Breast epithelium (tissue), 4 donors: Measurements from ENCODE around the gene RHEB. TPM values are rescaled to one million over a fixed set of nuclear protein-coding genes. Genes with fewer than 3 reads are reported as not detected.
A peak's percentile ranks its signal among the peaks of the same experiment; 100 is the strongest.

Experiments used
- DNase-seq, 2 donors: peaks; one replicate each; pipeline ENCODE4 v3.0.0-alpha.2; 2019; ENCODE audit warnings: low spot score in 2 of 2
- H3K27ac ChIP-seq, 2 donors: fragments of 200-600 bp; sonication (generic) in 1 of 2; one replicate each; pipeline ENCODE4 v1.5.1; 2016 to 2019; ENCODE audit warnings: mild to moderate bottlenecking in 1 of 2
- H3K27me3 ChIP-seq, 2 donors: fragments of 200-600 bp; sonication (generic) in 1 of 2; one replicate each; pipeline versions ENCODE4 v1.5.1 to v1.6.0; 2017 to 2019; ENCODE audit warnings: control low read depth in 1 of 2, mild to moderate bottlenecking in 1 of 2
- H3K36me3 ChIP-seq: fragments of 200-600 bp; one replicate; pipeline ENCODE4 v1.5.1; 2019
- H3K4me1 ChIP-seq, 2 donors: fragments of 200-600 bp; sonication (generic); one replicate each; pipeline ENCODE4 v1.5.1; 2016 to 2019; ENCODE audit warnings: control low read depth in 1 of 2
- H3K4me3 ChIP-seq, 3 donors: fragments of 200-600 bp; sonication (generic); 1 replicate in 2 of 3; 2 replicates in 1 of 3; pipeline ENCODE4 v1.5.1; 2016 to 2019; ENCODE audit warnings: mild to moderate bottlenecking in 3 of 3, moderate library complexity in 2 of 3
- H3K9me3 ChIP-seq, 2 donors: fragments of 200-600 bp; sonication (generic) in 1 of 2; one replicate each; pipeline ENCODE4 v1.5.1; 2016 to 2019; ENCODE audit warnings: control low read depth in 1 of 2
- POLR2A ChIP-seq: fragments of 450-650 bp; IDR thresholded peaks from one replicate; pipeline ENCODE4 v1.6.1; 2016; ENCODE audit warnings: antibody characterized with exemption, mild to moderate bottlenecking, moderate library complexity
- POLR2AphosphoS5 ChIP-seq, 3 donors: sonication (generic); formaldehyde crosslinking; IDR thresholded peaks; one replicate each; pipeline ENCODE4 v1.6.1; 2017; ENCODE audit warnings: antibody characterized with exemption in 3 of 3
- intact Hi-C: fragments of 100-400 bp; cut with DNase I; formaldehyde crosslinking; loops from one replicate; pipeline ENCODE4 v1.15.1; 2023; ENCODE audit warnings: low total_unique reads
- total RNA-seq, 3 donors: library from RNA; depleted of rRNA; stranded (reverse); fragments of >200 nt; gene quantifications; one replicate each; pipeline ENCODE4 v1.1.0, GENCODE V29; 2016
- TF ChIP-seq, protein P1 (sequence below), 3 donors: fragments of 450-650 bp; IDR thresholded peaks; one replicate each; pipeline ENCODE4 v1.5.1; 2016 to 2017; ENCODE audit warnings: antibody characterized with exemption in 3 of 3, mild to moderate bottlenecking in 3 of 3, moderate library complexity in 3 of 3

Gene RHEB
- total RNA-seq, 3 donors from 2014 or later, result 89.3 to 99.3 (median 95.0) TPM

DNA sequence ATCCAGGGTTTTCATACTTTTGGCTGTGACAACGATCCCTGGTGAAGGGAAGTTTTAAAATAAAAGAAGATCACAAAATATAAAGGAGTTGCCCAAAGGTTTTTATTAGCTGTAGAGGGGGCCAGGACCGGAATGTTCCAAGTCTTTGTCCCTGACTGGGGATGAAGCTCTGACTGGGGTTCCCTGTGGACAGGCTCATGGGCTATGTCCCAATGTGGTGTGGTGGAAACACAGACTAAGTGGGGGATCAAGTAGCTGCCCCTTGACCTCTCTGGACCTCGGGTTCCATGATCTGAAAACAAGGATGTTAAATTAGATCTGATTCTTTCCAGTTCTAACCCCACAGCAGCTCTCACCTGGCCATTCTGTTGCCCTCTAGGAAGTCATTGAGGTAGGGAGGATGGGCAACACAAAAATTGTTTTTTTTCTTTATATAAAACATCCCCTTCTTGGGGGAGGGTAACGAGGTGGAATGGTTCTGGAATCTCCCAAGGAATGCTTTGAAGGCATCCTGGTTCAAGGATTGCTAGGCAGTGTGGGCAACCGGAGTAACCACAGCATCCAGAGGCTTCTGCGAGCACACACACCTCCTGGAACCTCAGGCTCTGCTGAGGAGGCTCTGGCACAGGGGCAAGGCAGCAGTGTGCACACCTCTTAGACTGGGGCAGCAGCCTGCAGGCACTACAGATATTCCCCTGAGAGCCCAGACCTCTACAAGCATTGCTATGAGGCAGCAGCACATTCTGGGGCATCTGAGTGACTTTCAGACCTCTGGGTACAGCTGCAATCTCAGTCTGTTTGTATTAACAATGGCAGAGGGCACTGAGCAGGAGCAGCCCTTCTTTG is 58.4 kb downstream of the RHEB start:
- Histone ChIP-seq H3K36me3 (no peaks in the 10 kb centered on the region), H3K27me3 (no peaks in the 10 kb centered on the region), H3K4me3 (peak overlapping the region in 2 of 3 donors; percentile 30 to 40), H3K27ac (peak overlapping the region; percentile 95), H3K4me1 (peaks cover 0 to 9% of the 10 kb centered on the region in 2 donors), H3K9me3 (peaks cover 0 to 8% of the 10 kb centered on the region in 2 donors)
- no peak for TF ChIP-seq POLR2A
- TF ChIP-seq, protein P1, sequence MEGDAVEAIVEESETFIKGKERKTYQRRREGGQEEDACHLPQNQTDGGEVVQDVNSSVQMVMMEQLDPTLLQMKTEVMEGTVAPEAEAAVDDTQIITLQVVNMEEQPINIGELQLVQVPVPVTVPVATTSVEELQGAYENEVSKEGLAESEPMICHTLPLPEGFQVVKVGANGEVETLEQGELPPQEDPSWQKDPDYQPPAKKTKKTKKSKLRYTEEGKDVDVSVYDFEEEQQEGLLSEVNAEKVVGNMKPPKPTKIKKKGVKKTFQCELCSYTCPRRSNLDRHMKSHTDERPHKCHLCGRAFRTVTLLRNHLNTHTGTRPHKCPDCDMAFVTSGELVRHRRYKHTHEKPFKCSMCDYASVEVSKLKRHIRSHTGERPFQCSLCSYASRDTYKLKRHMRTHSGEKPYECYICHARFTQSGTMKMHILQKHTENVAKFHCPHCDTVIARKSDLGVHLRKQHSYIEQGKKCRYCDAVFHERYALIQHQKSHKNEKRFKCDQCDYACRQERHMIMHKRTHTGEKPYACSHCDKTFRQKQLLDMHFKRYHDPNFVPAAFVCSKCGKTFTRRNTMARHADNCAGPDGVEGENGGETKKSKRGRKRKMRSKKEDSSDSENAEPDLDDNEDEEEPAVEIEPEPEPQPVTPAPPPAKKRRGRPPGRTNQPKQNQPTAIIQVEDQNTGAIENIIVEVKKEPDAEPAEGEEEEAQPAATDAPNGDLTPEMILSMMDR (IDR thresholded peaks at IDR 0.05), result no peak
- no peak for TF ChIP-seq POLR2AphosphoS5 (IDR thresholded peaks at IDR 0.05)
- no peak for DNase-seq
- intact Hi-C loops, result loop anchor here (10.0 kb wide), 1 partner anchor 53 kb away; the partner anchor contains the start of gene RHEB

DNA sequence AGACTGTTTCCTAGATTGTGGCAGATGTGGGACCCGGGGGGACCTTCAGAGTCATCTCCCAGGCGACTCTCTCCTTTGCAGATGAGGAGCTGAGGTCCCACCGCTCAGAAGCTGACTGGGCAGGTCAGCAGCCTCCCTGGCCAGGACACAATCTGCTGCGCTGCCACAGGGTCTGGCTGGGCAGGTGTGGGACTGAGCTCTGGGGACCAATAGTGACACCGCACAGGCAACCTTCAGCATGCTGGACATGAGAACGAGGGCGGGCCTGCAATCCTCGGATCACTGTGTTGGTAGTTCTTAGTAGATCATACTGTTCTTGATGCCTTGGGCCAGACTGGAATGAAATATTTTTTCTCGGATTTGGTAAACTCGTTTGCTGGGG is 59.2 kb downstream of the RHEB start:
- peak overlapping the region; percentile 95 for H3K27ac ChIP-seq
- peaks cover 0 to 8% of the 10 kb centered on the region in 2 donors for H3K9me3 ChIP-seq
- peak in 1 of 2 donors; percentile 74 for DNase-seq
- peaks cover 0 to 9% of the 10 kb centered on the region in 2 donors for H3K4me1 ChIP-seq
- TF ChIP-seq POLR2AphosphoS5 (IDR thresholded peaks at IDR 0.05), result no peak
- no peak for TF ChIP-seq POLR2A
- TF ChIP-seq, protein P1 (IDR thresholded peaks at IDR 0.05), result no peak
- no peaks in the 10 kb centered on the region for H3K36me3 ChIP-seq
- intact Hi-C loops, result loop anchor here (10.0 kb wide), 1 partner anchor 54 kb away; the partner anchor contains the start of gene RHEB
- no peaks in the 10 kb centered on the region for H3K27me3 ChIP-seq
- peak overlapping the region in 2 of 3 donors; percentile 30 to 40 for H3K4me3 ChIP-seq

DNA sequence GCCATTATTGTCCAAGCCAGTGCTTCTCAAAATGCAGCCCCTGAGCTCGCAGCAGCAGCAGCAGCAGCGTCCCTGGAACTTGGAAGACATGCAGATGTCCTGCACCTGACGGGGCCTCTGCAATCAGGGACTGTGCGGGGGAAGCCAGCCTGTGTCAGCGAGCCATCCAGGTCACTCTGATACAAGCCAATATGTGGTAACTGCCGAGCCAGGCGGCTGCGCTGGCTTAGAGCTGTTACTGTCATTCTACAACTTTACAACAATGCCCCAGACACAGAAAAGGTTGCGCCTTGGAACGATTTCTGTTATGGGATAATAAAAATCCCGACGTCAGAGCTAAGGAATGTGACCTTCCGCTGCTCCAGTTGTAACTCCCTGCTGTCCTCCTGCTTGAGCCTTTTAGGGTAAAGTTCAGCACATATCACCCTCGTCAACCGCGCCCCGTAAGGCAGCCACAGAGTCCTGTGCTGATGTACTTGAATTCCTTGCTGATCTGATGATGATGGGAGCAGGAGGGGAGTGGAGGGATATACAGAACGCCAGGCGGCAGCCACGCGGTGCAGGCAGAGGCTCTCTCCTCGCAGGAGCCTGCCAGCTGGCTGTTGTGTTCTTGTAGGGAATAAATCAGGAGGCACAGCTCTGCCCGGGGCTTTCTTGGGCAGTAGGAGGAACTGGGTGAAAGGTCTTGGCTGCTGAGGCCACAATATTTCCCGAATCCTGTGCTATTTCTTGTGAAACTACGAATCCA is 59.8 kb downstream of the RHEB start:
- peak overlapping the region; percentile 95 for H3K27ac ChIP-seq
- H3K4me1 ChIP-seq, result peaks cover 0 to 9% of the 10 kb centered on the region in 2 donors
- H3K36me3 ChIP-seq, result no peaks in the 10 kb centered on the region
- DNase-seq, result peak; percentile 81 to 96
- TF ChIP-seq, protein P1 (IDR thresholded peaks at IDR 0.05), result peak in 2 of 3 donors; percentile 23 to 29
- TF ChIP-seq POLR2AphosphoS5 (IDR thresholded peaks at IDR 0.05), result peak; percentile 79 to 87 (median 83)
- TF ChIP-seq POLR2A, result no peak
- H3K9me3 ChIP-seq, result peaks cover 0 to 8% of the 10 kb centered on the region in 2 donors
- peak overlapping the region in 2 of 3 donors; percentile 30 to 40 for H3K4me3 ChIP-seq
- no peaks in the 10 kb centered on the region for H3K27me3 ChIP-seq
- intact Hi-C loops, result loop anchor here (5.0 to 10.0 kb wide), 2 partner anchors 55 to 88 kb away; partner anchors contain the start of gene RHEB

DNA sequence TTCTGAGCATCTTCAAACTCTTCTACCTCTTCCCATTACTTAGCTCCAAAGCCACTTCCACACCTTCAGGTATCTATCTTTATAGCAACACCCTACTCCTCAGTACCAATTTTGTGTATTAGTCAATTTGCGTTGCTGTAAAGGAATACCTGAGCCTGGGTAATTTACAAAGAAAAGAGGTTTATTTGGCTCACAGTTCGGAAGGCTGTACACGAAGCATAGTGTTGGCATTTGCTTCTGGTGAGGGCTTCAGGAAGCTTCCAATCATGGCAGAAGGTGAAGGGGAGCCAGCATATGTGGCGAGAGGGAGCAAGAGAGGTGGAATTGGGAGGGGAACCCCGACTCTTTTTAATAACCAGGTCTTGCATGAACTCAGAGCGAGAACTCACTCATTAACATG is 62.2 kb downstream of the RHEB start:
- Histone ChIP-seq H3K9me3 (peaks cover 0 to 5% of the 10 kb centered on the region in 2 donors), H3K27ac (no peak overlapping the region), H3K4me1 (peaks cover 0 to 9% of the 10 kb centered on the region in 2 donors), H3K4me3 (no peak overlapping the region), H3K36me3 (no peaks in the 10 kb centered on the region), H3K27me3 (no peaks in the 10 kb centered on the region)
- intact Hi-C loops, result loop anchor here (5.0 kb wide), 1 partner anchor 85 kb away; no protein-coding TSS in a partner anchor
- TF ChIP-seq, protein P1 (IDR thresholded peaks at IDR 0.05), result no peak
- TF ChIP-seq POLR2A (no peak), POLR2AphosphoS5 (IDR thresholded peaks at IDR 0.05) (no peak)
- no peak for DNase-seq
